Activated CD4-positive, alpha-beta memory T cell treated with anti-CD3 and anti-CD28 coated beads, Interleukin-2, amount 10 ng/mL, durations not matched to agents 7 days and 5 days (primary cell): ENCODE results near the gene PPFIA3. TPM values are rescaled to one million over a fixed set of nuclear protein-coding genes. Genes with fewer than 3 reads are reported as not detected.

Experiments used
- CTCF ChIA-PET: fragments of 350-600 bp; sonication (Branson Sonifier 250); formaldehyde crosslinking; loops from one replicate; lab custom pipeline; 2021; ENCODE audit warnings: antibody characterized with exemption, inconsistent platforms; lab: Charles Lee
- POLR2A ChIA-PET: fragments of 350-600 bp; sonication (Branson Sonifier 250); formaldehyde crosslinking; loops from one replicate; lab custom pipeline; 2021; ENCODE audit warnings: antibody characterized with exemption; lab: Charles Lee
- DNase-seq: peaks from one replicate; pipeline ENCODE4 v3.0.0-alpha.2; 2020
- H3K27ac Mint-ChIP-seq: one replicate; pipeline ENCODE4 v1.8.0; 2021; ENCODE audit warnings: mild to moderate bottlenecking, mixed read lengths
- H3K27me3 Mint-ChIP-seq: one replicate; pipeline ENCODE4 v1.8.0; 2021; ENCODE audit warnings: mixed read lengths
- H3K36me3 Mint-ChIP-seq: one replicate; pipeline ENCODE4 v1.8.0; 2021; ENCODE audit warnings: low read depth, mixed read lengths
- H3K4me1 Mint-ChIP-seq: one replicate; pipeline ENCODE4 v1.8.0; 2021; ENCODE audit warnings: mixed read lengths
- H3K4me3 Mint-ChIP-seq: one replicate; pipeline ENCODE4 v1.8.0; 2021; ENCODE audit warnings: mild to moderate bottlenecking, mixed read lengths
- H3K9me3 Mint-ChIP-seq: one replicate; pipeline ENCODE4 v1.8.0; 2021; ENCODE audit warnings: mixed read lengths
- total RNA-seq, 2 experiments: library from RNA; stranded (reverse); gene quantifications; one replicate each; pipeline ENCODE4 v1.2.3, GENCODE V29; 2021

Gene PPFIA3
- total RNA-seq, 2 experiments from 2014 or later: 2.6 TPM

DNA sequence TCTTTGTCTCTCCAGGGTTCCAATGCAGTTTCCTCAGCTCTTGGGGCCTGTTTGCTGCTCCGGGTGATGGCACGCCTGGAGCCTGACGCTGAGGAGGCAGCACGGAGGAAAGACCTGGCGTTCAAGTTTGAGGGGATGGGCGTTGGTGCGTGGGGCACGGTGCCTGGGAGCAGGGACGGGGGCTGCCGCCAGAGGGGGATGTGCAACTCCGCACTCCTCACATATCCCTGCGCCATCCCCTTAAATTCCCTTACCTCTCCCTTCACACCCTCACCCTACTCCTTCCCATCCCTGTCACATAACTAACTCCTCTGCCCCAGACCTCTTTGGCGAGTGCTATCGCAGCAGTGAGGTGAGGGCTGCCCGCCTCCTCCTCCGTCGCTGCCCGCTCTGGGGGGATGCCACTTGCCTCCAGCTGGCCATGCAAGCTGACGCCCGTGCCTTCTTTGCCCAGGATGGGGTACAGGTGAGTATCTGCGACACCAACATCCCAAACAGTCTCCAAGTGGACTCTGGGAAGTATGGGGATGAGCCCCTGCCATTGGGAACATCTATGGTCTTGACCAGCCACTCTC is 69.4 kb downstream of the PPFIA3 start:
- H3K9me3 Mint-ChIP-seq: peaks cover 10% of the 10 kb centered on the region
- no peak overlapping the region for H3K27ac Mint-ChIP-seq
- no peak overlapping the region for H3K4me3 Mint-ChIP-seq
- H3K27me3 Mint-ChIP-seq: peaks cover 2% of the 10 kb centered on the region
- H3K36me3 Mint-ChIP-seq: peaks cover 4% of the 10 kb centered on the region
- ChIA-PET CTCF (interaction anchor here (1.4 kb wide), 1 partner anchor 10 kb away, joined by 9 read pairs; no protein-coding TSS in a partner anchor), POLR2A (no interaction called here)
- DNase-seq: no peak
- H3K4me1 Mint-ChIP-seq: peaks cover 15% of the 10 kb centered on the region

GRCh38 chr19:49189259-49189658 is 69.9 kb downstream of the PPFIA3 start:
- DNase-seq: no peak
- peaks cover 2% of the 10 kb centered on the region for H3K27me3 Mint-ChIP-seq
- peaks cover 15% of the 10 kb centered on the region for H3K4me1 Mint-ChIP-seq
- no peaks in the 10 kb centered on the region for H3K36me3 Mint-ChIP-seq
- H3K9me3 Mint-ChIP-seq: peaks cover 6% of the 10 kb centered on the region
- no peak overlapping the region for H3K27ac Mint-ChIP-seq
- ChIA-PET CTCF (interaction anchor here (1.4 kb wide), 1 partner anchor 10 kb away, joined by 9 read pairs; no protein-coding TSS in a partner anchor), POLR2A (no interaction called here)
- H3K4me3 Mint-ChIP-seq: no peak overlapping the region

DNA sequence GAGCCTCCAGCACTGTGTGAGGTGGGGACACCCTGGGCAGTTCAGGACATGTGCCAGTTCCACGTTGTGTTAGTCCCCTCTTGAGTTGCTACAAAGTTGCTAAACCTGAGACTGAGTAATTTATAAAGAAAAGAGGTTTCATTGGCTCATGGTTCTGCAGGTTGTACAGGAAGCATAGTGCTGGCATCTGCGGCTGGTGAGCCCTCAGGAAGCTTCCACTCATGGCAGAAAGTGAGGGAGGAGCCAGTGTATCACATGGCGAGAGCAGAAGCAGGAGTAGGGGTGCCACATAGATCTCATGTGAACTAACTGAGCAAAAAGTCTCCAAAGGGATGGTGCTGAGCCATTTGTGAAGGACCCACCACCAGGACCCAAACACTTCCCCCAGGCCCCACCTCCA is 71.4 kb downstream of the PPFIA3 start:
- Mint-ChIP-seq H3K27ac (no peak overlapping the region), H3K4me3 (no peak overlapping the region), H3K36me3 (no peaks in the 10 kb centered on the region), H3K9me3 (peaks cover 6% of the 10 kb centered on the region), H3K27me3 (peaks cover 2% of the 10 kb centered on the region), H3K4me1 (peaks cover 15% of the 10 kb centered on the region)
- POLR2A ChIA-PET: no interaction called here
- DNase-seq: no peak
- CTCF ChIA-PET: interaction anchor here (0.8 to 1.0 kb wide), 2 partner anchors 8 to 93 kb away, joined by 3 to 5 read pairs; no protein-coding TSS in a partner anchor

DNA sequence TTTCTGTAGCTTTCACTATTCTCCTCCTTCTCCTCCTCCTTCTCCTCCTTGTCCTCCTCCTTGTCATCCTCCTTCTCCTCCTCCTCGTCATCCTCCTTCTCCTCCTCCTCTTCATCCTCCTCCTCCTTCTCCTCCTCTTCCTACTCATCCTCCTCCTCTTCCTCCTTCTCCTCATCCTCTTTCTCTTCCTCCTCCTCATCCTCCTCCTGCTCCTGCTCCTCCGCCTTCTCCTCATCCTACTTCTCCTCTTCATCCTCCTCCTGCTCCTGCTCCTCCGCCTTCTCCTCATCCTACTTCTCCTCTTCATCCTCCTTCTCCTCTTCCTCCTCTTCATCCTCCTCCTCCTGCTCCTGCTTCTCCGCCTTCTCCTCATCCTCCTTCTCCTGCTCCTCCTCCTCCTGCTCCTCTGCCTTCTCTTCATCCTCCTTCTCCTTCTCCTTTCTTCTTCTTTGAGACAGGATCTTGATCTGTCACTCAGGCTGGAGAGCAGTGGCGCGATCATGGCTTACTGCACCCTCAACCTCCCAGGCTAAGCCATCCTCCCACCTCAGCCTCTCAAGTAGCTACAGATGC is 74.6 kb downstream of the PPFIA3 start:
- Mint-ChIP-seq H3K9me3 (peaks cover 6% of the 10 kb centered on the region), H3K4me1 (peaks cover 14% of the 10 kb centered on the region), H3K4me3 (no peak overlapping the region), H3K36me3 (no peaks in the 10 kb centered on the region), H3K27ac (no peak overlapping the region), H3K27me3 (no peaks in the 10 kb centered on the region)
- ChIA-PET POLR2A (no interaction called here), CTCF (no interaction called here)
- no peak for DNase-seq

DNA sequence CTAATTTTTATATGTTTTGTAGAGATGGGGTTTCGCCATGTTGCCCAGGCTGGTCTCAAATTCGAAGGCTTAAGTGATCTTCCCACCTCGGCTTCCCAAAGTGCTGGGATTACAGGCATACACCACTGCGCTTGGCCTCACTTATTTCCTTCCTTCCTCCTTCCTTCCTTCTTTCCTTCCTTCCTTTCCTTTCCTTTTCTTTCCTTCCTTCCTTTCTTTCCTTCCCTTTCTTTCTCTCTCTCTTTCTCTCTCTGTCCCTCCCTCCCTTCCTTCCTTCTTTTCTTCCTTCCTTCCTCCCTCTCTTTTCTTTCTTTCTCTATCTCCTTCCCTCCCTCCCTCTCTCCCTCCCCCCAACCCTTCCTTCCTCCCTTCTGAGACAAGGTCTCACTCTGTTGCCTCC is 75.1 kb downstream of the PPFIA3 start:
- no peaks in the 10 kb centered on the region for H3K36me3 Mint-ChIP-seq
- H3K4me3 Mint-ChIP-seq: no peak overlapping the region
- DNase-seq: no peak
- ChIA-PET CTCF (interaction anchor here (0.7 to 1.3 kb wide), 2 partner anchors 97 to 277 kb away, joined by 3 read pairs; no protein-coding TSS in a partner anchor), POLR2A (no interaction called here)
- H3K27ac Mint-ChIP-seq: no peak overlapping the region
- peaks cover 10% of the 10 kb centered on the region for H3K4me1 Mint-ChIP-seq
- H3K9me3 Mint-ChIP-seq: peaks cover 6% of the 10 kb centered on the region
- H3K27me3 Mint-ChIP-seq: no peaks in the 10 kb centered on the region

DNA sequence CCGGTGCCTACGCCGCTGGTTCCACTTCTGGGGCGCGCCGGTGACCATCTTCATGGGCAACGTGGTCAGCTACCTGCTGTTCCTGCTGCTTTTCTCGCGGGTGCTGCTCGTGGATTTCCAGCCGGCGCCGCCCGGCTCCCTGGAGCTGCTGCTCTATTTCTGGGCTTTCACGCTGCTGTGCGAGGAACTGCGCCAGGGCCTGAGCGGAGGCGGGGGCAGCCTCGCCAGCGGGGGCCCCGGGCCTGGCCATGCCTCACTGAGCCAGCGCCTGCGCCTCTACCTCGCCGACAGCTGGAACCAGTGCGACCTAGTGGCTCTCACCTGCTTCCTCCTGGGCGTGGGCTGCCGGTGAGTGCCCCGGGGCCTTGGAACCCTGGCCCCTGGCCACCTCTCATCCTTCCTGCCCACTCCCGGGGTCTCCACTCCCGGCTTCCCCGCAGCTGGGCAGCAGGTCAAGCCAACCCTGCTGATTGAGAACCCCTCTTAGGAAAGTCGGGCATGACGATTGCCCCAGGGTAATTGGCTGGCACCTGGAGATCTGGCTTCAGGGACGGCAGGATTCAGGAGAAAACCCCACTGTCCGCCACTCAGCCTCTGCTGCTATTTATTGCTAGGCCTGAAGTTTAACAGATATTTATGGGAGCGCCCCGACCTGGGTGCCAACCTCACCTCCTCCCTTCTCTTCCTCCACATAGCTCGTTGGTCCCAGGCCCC is 77.3 kb downstream of the PPFIA3 start:
- Mint-ChIP-seq H3K36me3 (no peaks in the 10 kb centered on the region), H3K27me3 (no peaks in the 10 kb centered on the region), H3K4me1 (peaks cover 6% of the 10 kb centered on the region), H3K9me3 (no peaks in the 10 kb centered on the region), H3K4me3 (no peak overlapping the region), H3K27ac (no peak overlapping the region)
- POLR2A ChIA-PET: no interaction called here
- CTCF ChIA-PET: interaction anchor here (1.5 to 3.5 kb wide), 2 partner anchors 11 to 50 kb away, joined by 3 to 23 read pairs; no protein-coding TSS in a partner anchor
- DNase-seq: no peak

DNA sequence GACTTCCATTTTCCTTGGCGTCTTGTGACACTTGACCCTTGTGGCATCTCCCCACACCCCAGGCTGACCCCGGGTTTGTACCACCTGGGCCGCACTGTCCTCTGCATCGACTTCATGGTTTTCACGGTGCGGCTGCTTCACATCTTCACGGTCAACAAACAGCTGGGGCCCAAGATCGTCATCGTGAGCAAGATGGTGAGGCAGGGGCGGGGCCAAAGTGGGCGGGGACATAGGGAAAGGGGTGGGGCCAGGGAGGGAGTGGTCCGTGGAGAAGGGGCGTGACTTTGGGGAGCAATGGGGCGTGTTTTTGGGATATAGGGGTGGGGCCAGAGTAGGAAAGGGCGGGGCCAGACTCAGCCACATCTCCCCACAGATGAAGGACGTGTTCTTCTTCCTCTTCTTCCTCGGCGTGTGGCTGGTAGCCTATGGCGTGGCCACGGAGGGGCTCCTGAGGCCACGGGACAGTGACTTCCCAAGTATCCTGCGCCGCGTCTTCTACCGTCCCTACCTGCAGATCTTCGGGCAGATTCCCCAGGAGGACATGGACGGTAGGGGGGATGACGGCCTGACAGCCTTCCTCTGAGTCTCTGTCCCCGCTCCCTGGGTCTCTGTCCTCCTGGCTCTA is 81.0 kb downstream of the PPFIA3 start:
- Mint-ChIP-seq H3K9me3 (no peaks in the 10 kb centered on the region), H3K4me1 (peaks cover 6% of the 10 kb centered on the region), H3K36me3 (no peaks in the 10 kb centered on the region), H3K27me3 (peaks cover 3% of the 10 kb centered on the region), H3K4me3 (no peak overlapping the region), H3K27ac (no peak overlapping the region)
- ChIA-PET CTCF (interaction anchor here (0.8 to 3.5 kb wide), 5 partner anchors 7 to 102 kb away, joined by 3 to 23 read pairs (median 6); partner anchors contain the start of gene LIN7B), POLR2A (no interaction called here)
- no peak for DNase-seq

Other genes starting within 250 kb of the PPFIA3 start
- 10 to 100 TPM; 77.2 to 81.4 TPM for gene PPP1R15A, start 247.1 kb upstream of the PPFIA3 start, total RNA-seq
- under 1 TPM in 1 of 2 experiments, not detected in 1; 0.13 TPM for gene TULP2, start 220.8 kb upstream of the PPFIA3 start, total RNA-seq
- gene NUCB1, start 219.2 kb upstream of the PPFIA3 start, total RNA-seq: 100 to 1,000 TPM; 287 to 300 TPM
- 1 to 10 TPM; 1.6 to 2.9 TPM for gene DHDH, start 185.8 kb upstream of the PPFIA3 start, total RNA-seq
- gene BAX, start 164.7 kb upstream of the PPFIA3 start, total RNA-seq: 100 to 1,000 TPM; 255 to 258 TPM
- 1,000 to 10,000 TPM; 1,110 to 1,123 TPM for gene FTL, start 154.2 kb upstream of the PPFIA3 start, total RNA-seq
- gene GYS1, start 126.2 kb upstream of the PPFIA3 start, total RNA-seq: 10 to 100 TPM; 55.1 to 56.3 TPM
- gene RUVBL2, start 125.7 kb upstream of the PPFIA3 start, total RNA-seq: 10 to 100 TPM; 74.7 to 80.1 TPM
- gene LHB, start 102.5 kb upstream of the PPFIA3 start, total RNA-seq: under 1 TPM; 0.63 to 0.88 TPM
- gene CGB3, start 95.2 kb upstream of the PPFIA3 start, total RNA-seq: not detected
- not detected for gene CGB2, start 87.7 kb upstream of the PPFIA3 start, total RNA-seq
- gene CGB1, start 82.6 kb upstream of the PPFIA3 start, total RNA-seq: not detected
- gene CGB5, start 75.7 kb upstream of the PPFIA3 start, total RNA-seq: not detected
- gene CGB8, start 70.4 kb upstream of the PPFIA3 start, total RNA-seq: not detected
- not detected for gene CGB7, start 61.8 kb upstream of the PPFIA3 start, total RNA-seq
- gene NTF4, start 54.7 kb upstream of the PPFIA3 start, total RNA-seq: not detected
- not detected for gene KCNA7, start 46.8 kb upstream of the PPFIA3 start, total RNA-seq
- 100 to 1,000 TPM; 179 to 188 TPM for gene SNRNP70, start 34.1 kb upstream of the PPFIA3 start, total RNA-seq
- 1 to 10 TPM; 4.3 to 4.7 TPM for gene LIN7B, start 5.2 kb upstream of the PPFIA3 start, total RNA-seq
- gene C19orf73, start 401 bp upstream of the PPFIA3 start, total RNA-seq: 1 to 10 TPM; 1.0 TPM
- not detected for gene HRC, start 35.9 kb downstream of the PPFIA3 start, total RNA-seq
- gene TRPM4, start 38.2 kb downstream of the PPFIA3 start, total RNA-seq: under 1 TPM in 1 of 2 experiments, not detected in 1; 0.58 TPM
- 1 to 10 TPM; 3.0 to 3.5 TPM for gene SLC6A16, start 205.6 kb downstream of the PPFIA3 start, total RNA-seq
- gene CD37, start 215.9 kb downstream of the PPFIA3 start, total RNA-seq: 100 to 1,000 TPM; 278 to 299 TPM
- gene TEAD2, start 242.9 kb downstream of the PPFIA3 start, total RNA-seq: not detected
- gene DKKL1, start 244.3 kb downstream of the PPFIA3 start, total RNA-seq: not detected